GM21619 (cell line): ENCODE measurements around the gene BTF3.
"Not testable (repeated sequence)": the region's sequence is repeated elsewhere in the genome, so short reads cannot be mapped to it uniquely, and the experiment has no call there.

ENCODE experiments used
- ATAC-seq: cut with Tn5 transposase; IDR thresholded peaks from one replicate; pipeline ENCODE4 v1.9.1; 2021; ENCODE audit not compliant: unreplicated experiment

The BTF3 gene

DNA sequence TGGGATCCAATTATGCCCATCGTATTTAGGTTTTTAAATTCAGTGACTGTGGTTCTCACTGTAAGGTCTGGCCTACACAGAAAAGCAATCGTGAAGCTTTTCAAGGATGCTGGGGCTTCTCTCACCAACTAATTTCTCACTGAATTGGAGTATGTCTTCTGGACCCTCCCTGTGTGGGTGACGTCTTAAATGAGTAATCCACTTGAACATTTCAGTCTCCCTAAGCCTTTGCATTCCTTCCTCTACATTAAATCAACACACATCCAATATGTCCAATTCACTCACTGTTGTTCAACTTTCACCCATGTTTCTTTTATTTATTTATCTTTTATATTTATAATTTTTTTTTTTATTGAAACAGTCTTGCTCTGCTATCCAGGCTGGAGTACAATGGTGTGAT is 12.5 kb upstream of the BTF3 start:
- ATAC-seq = no peak

DNA sequence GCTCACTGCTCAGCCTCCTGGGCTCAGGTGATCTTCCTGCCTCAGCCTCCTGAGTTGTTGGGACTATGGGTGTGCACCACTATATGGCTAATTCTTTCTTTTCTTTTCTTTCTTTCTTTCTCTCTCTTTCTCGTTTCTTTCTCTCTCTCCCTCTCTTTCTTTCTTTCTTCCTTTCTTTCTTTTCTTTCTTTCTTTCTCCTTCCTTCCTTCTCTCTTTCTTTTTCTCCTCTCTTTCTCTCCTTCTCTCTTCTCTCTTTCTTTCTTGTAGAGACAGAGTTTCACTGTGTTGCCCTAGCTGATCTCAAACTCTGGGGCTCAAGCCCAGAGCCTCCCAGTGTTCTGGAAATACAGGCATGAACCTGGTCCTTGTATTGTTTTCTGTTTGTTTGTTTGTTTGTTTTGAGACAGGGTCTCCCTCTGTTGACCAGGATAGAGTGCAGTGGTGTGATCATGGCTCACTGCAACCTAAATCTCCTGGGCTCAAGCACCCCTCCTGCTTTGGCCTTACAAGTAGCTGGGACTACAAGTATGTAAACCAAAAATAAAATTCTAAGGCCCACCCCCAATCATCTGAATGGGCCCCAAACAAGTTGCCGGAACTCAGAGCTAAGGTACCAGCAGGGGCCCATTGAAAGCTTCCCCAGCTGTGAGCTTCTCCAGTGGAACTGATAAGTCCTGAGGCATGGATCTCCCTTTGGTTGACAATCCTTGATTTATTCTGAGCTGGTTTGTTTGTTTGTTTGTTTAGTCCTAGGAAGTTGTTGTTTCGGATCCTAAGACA is 11.9 kb upstream of the BTF3 start:
- ATAC-seq = no peak

DNA sequence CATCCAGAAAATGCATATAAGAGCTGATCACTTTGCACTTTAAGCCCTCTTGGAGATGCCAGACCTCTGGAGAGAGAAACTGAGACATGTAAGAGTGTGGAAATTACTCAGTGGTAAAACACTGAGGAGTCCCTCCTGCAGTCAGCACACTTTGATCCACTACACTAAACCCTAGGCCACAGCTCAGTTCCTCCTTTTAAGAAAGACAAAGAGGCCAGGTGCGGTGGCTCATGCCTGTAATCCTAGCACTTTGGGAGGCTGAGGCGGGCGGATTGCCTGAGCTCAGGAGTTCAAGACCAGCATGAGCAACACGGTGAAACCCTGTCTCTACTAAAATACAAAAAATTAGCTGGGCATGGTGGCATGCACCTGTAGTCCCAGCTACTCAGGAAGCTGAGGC is 11.0 kb upstream of the BTF3 start:
- not testable (repeated sequence) for ATAC-seq

GRCh38 chr5:73487815-73488214 is 10.4 kb upstream of the BTF3 start:
- ATAC-seq = no peak

GRCh38 chr5:73488806-73489205 is 9.4 kb upstream of the BTF3 start:
- no peak for ATAC-seq

- ATAC-seq = no peak
Observed at GRCh38 chr5:73490088-73490487, 8.2 kb upstream of the BTF3 start.

- ATAC-seq = no peak
Observed at GRCh38 chr5:73491155-73491554, 7.1 kb upstream of the BTF3 start.

DNA sequence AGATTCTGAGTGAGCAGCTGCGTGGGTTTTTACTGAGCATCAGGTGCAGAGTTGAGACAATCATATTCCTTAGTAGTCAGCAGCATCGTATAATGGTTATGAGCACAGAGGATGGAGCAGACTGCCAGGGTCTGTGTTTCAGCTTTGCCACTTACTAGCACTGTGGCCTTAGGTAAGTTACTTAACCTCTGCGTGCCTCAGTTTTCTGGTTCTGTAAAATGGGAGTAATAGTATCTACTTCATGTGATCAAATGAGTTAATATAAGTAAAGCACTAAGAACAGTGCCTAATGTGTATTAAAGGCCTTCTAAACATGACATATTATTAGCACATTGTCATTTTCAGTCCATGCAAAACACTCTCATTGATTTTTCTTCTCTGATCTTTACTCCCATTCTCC is 4.8 kb upstream of the BTF3 start:
- no peak for ATAC-seq

GRCh38 chr5:73494721-73495120 is 3.5 kb upstream of the BTF3 start:
- ATAC-seq = no peak

GRCh38 chr5:73495772-73496335 is 2.4 kb upstream of the BTF3 start:
- ATAC-seq = no peak

- no peak for ATAC-seq
Observed at GRCh38 chr5:73496984-73497457, 1.2 kb upstream of the BTF3 start.

- ATAC-seq = no peak
Observed at GRCh38 chr5:73497497-73498056, 665 bp upstream of the BTF3 start.

DNA sequence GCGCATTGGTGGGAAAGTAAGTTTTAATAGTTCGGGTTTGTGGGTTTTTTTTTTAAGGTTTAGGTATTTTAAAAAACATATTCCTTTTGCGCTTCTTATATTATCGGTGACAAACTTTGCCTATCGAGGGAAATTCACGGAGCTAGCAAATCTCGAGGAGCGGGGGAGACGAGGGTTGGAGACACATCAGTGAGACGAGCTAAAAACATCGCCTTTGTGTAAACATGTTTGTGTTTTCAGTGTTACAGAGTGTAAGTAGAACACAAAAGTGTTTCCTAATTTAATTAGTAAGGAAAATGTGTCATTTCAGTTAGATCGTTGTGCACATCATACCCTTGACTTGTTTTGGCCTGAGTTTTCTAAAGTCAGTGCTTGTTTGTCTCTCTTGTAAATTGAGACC is 945 bp downstream of the BTF3 start:
- ATAC-seq = no peak

DNA sequence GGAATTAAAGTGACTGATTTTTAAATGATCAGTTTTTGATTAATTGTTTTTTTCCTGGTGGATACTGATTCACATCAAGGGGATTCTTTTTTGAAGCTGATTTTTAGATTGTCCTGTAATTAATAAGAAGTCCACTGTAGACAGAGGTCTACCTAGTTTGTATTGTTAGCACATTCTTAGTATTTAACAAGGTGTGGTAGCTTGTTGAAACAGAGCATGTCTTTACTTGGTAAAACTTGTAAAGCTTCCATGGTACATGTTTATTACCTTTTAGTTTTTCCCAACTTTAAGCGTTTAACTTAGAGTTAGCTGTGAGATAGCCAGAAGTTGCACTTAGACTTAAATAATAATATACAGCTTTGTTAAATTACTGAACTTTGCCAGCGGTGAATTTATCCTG is 1.5 kb downstream of the BTF3 start:
- ATAC-seq = no peak

GRCh38 chr5:73501406-73501805 is 3.2 kb downstream of the BTF3 start:
- no peak for ATAC-seq

DNA sequence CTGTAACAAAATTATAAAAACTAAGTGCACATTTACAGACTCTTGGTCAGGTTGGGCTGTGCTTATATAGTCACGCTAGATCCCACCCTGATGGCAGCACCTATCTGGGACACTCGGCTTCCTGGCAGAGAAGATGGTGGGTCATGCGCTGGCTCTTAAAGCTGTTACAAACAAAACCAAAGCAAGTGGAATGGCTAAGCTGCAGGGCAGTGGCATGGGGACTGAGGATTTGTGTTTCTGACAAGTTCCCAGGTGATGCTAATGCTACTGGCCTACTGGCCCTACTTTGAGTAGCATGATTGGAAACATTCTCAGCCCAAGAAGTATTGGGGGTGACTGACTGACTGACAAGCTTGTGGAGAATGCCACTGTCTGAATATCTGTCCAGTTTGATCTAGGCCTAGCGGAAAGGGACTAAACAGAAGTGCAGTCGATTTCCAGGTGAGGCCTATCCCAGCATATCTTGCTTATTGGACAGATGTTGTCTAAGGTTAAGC is 8.3 kb downstream of the BTF3 start:
- ATAC-seq = no peak

DNA sequence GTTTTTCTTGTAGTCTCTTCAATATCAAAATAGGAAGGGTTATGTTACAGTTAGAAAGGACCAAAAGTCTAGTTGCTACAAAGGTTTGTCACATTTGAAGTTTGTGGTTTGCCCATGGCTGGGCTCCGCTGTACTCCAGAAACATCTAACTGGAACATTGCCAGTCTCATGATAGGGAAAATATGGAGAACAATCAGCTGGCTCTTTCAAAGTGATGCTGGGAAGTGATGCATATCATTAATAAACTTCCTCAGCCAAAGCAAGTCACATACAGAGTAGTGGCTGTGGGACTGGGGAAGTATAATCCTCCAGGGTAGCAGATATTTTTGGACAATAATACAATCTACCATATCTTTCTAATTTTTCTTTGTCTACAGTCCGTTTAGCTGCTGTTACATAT is 8.8 kb downstream of the BTF3 start:
- no peak for ATAC-seq

DNA sequence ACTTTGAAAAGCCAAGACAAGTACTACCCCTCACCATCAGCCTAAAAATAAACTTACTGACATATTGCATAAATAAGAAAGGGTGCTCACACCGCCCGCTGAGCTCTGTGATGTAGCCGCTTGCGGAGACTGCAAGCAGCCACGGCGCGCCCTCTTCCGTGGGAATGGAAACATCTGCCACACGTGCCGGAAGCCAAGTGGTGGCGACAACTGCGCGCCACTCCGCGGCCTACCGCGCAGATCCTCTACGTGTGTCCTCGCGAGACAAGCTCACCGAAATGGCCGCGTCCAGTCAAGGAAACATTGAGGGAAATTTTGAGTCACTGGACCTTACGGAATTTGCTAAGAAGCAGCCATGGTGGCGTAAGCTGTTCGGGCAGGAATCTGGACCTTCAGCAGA is 10.3 kb downstream of the BTF3 start:
- ATAC-seq = not testable (repeated sequence)

DNA sequence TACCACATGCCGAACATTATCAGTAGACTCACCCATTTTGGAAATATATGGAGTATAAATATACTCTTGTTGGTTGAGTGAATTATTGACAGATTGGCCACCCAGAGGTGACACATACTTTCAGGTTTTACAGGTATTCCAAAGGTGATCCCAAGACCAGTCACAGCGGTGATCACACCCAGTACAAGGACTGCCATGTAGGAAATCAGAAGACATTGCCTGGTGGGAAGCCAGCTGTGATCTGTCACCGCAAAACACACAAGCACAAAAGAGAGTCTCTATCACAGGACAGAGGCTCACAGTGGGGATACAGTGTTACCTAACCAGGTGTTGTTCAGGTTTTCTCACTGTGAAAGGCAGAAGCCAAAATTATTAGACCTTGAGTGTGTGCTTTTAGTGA is 15.8 kb downstream of the BTF3 start:
- no peak for ATAC-seq

DNA sequence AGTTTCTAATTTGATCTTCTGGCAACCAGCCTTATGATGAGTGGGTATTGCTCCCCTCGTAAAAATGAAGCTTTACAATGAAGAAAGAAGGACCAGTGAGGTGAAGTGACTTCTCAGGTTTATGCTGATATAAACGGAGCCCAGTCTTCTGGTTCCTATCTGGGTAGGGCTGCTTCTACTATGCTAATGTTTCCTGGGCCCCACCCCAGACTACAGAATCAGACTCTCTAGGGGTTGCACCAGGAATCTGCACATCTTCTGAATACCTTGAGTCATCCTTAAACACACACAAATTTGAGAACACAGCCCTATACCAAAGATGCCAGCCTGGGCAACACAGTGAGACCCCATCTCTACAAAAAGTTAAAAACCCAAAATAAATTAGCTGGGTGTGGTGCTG is 16.2 kb downstream of the BTF3 start:
- no peak for ATAC-seq

DNA sequence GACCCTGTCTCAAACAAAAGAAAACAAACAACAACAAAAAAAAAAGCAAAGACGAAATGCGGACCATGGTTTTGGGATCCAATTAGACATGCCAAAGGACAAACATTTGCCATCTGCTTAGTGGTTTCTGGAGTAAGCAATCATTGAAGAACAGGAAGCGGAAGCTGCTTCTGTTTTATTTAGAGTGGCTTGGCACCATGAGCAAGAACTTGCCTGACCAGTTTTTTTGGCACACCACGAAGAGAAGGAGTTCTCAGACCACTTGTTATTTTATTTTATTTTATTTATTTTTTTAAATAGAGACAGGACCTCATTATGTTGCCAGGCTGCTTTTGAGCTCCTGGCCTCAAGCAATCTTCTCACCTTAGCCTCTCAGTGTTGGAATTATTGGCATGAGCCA is 17.0 kb downstream of the BTF3 start:
- no peak for ATAC-seq

- ATAC-seq = peak; percentile 97
Observed at GRCh38 chr5:73519531-73520283, 21.5 kb downstream of the BTF3 start.
